A172 (cell line): ENCODE results near the gene FAM53A. TPM values are rescaled to one million over a fixed set of nuclear protein-coding genes. Genes with fewer than 3 reads are reported as not detected.
A peak's percentile ranks its signal among the peaks of the same experiment; 100 is the strongest.
"Not testable (repeated sequence)": the region's sequence is repeated elsewhere in the genome, so short reads cannot be mapped to it uniquely, and the experiment has no call there.

ENCODE experiments used
- DNase-seq: peaks from one replicate; pipeline ENCODE4 v3.0.0-alpha.2; 2015; ENCODE audit warnings: low spot score
- total RNA-seq: library from RNA; depleted of rRNA; stranded (reverse); fragments of >200 nt; shearing (Covaris generic); gene quantifications from 2 replicates; pipeline ENCODE4 v1.2.3, GENCODE V29; 2014

Gene FAM53A
- total RNA-seq, 1 experiment from 2014 or later, result 4.1 TPM

GRCh38 chr4:1716065-1716945, 32.2 kb upstream of the FAM53A start:
- no peak for DNase-seq

- no peak for DNase-seq
These were observed 31.1 kb upstream of the FAM53A start for GRCh38 chr4:1715002-1715758.

GRCh38 chr4:1714303-1715001, 30.3 kb upstream of the FAM53A start:
- DNase-seq, result no peak

GRCh38 chr4:1713003-1713851, 29.1 kb upstream of the FAM53A start:
- DNase-seq, result no peak

GRCh38 chr4:1712216-1713002, 28.3 kb upstream of the FAM53A start, which contains the start of gene SLBP:
Gene SLBP, minus strand, starts transcription at chr4:1712319. Its CDS starts 131 bp downstream, at chr4:1712188.
- DNase-seq, result peak; percentile 84

GRCh38 chr4:1711571-1712215, 27.6 kb upstream of the FAM53A start:
- no peak for DNase-seq

- no peak for DNase-seq
These were observed 27.0 kb upstream of the FAM53A start for GRCh38 chr4:1711055-1711570.

- no peak for DNase-seq
These were observed 24.5 kb upstream of the FAM53A start for GRCh38 chr4:1708581-1708980.

GRCh38 chr4:1706358-1706757, 22.2 kb upstream of the FAM53A start:
- no peak for DNase-seq

- no peak for DNase-seq
These were observed 21.6 kb upstream of the FAM53A start for GRCh38 chr4:1705732-1706131.

- no peak for DNase-seq
These were observed 19.8 kb upstream of the FAM53A start for GRCh38 chr4:1703867-1704266.

GRCh38 chr4:1701671-1702070, 17.6 kb upstream of the FAM53A start:
- not testable (repeated sequence) for DNase-seq

- no peak for DNase-seq
These were observed 11.8 kb upstream of the FAM53A start for GRCh38 chr4:1695913-1696312.

GRCh38 chr4:1693131-1693896, 9.2 kb upstream of the FAM53A start:
- DNase-seq, result peak; percentile 67

- DNase-seq, result no peak
These were observed 7.7 kb upstream of the FAM53A start for GRCh38 chr4:1691737-1692373.

- no peak for DNase-seq
These were observed 6.6 kb upstream of the FAM53A start for GRCh38 chr4:1690698-1691097.

- no peak for DNase-seq
These were observed 2.4 kb upstream of the FAM53A start for GRCh38 chr4:1686440-1687036.
